Neuron (in vitro differentiated cells): Measurements from ENCODE around the gene PKP4.
"Not testable (repeated sequence)": the region's sequence is repeated elsewhere in the genome, so short reads cannot be mapped to it uniquely, and the experiment has no call there.

ENCODE experiments used
- H2AFZ ChIP-seq: one replicate; pipeline ENCODE4 v1.6.1; 2013; ENCODE audit warnings: low read depth, mild to moderate bottlenecking, inconsistent platforms, low read length, moderate library complexity
- H3K27me3 ChIP-seq: one replicate; pipeline ENCODE4 v1.6.1; 2013; ENCODE audit warnings: low read length; ENCODE audit not compliant: insufficient read depth
- H3K36me3 ChIP-seq: one replicate; pipeline ENCODE4 v1.6.1; 2013; ENCODE audit warnings: low read length; ENCODE audit not compliant: insufficient read depth
- H3K4me1 ChIP-seq: one replicate; pipeline ENCODE4 v1.6.1; 2013; ENCODE audit warnings: low read length; ENCODE audit not compliant: insufficient read depth
- H3K4me3 ChIP-seq: 2 replicates; pipeline ENCODE4 v1.5.1; 2013; ENCODE audit warnings: mild to moderate bottlenecking, low read length, moderate library complexity
- H3K9me3 ChIP-seq: one replicate; pipeline ENCODE4 v1.6.1; 2013; ENCODE audit warnings: low read length

Gene PKP4

GRCh38 chr2:158456309-158457066 lies at the start of gene PKP4, which contains the start of gene CCDC148:
Gene PKP4, plus strand, starts transcription at chr2:158456952. Its CDS starts 76,233 bp downstream, at chr2:158533185.
Gene CCDC148, minus strand, starts transcription at chr2:158456753. Its CDS starts 314 bp downstream, at chr2:158456439.
- Histone ChIP-seq H3K4me3 (peak within 1 kb of the TSS; percentile 71), H3K36me3 (no peaks in the 10 kb centered on the region), H2AFZ (peak within 1 kb of the TSS; percentile 97), H3K4me1 (peaks cover 25% of the 10 kb centered on the region), H3K9me3 (no peaks in the 10 kb centered on the region), H3K27me3 (peaks cover 5% of the 10 kb centered on the region)

- H3K27me3 ChIP-seq: no peaks in the 10 kb centered on the region
- peaks cover 3% of the 10 kb centered on the region for H3K9me3 ChIP-seq
- H3K4me3 ChIP-seq: no peak overlapping the region
- H3K4me1 ChIP-seq: no peaks in the 10 kb centered on the region
- H2AFZ ChIP-seq: no peak overlapping the region
- no peaks in the 10 kb centered on the region for H3K36me3 ChIP-seq
Measured at GRCh38 chr2:158407031-158407430, 49.7 kb upstream of the PKP4 start.

GRCh38 chr2:158410132-158410531 lies 46.6 kb upstream of the PKP4 start:
- H3K4me1 ChIP-seq: no peaks in the 10 kb centered on the region
- H3K9me3 ChIP-seq: peaks cover 3% of the 10 kb centered on the region
- no peak overlapping the region for H3K4me3 ChIP-seq
- no peaks in the 10 kb centered on the region for H3K36me3 ChIP-seq
- no peaks in the 10 kb centered on the region for H3K27me3 ChIP-seq
- no peak overlapping the region for H2AFZ ChIP-seq

- Histone ChIP-seq H3K9me3 (peaks cover 3% of the 10 kb centered on the region), H3K36me3 (no peaks in the 10 kb centered on the region), H3K4me1 (no peaks in the 10 kb centered on the region), H3K4me3 (no peak overlapping the region), H2AFZ (no peak overlapping the region), H3K27me3 (no peaks in the 10 kb centered on the region)
Measured at GRCh38 chr2:158411748-158412147, 45.0 kb upstream of the PKP4 start.

GRCh38 chr2:158412206-158412605 lies 44.5 kb upstream of the PKP4 start:
- Histone ChIP-seq H3K4me1 (no peaks in the 10 kb centered on the region), H3K36me3 (no peaks in the 10 kb centered on the region), H3K27me3 (no peaks in the 10 kb centered on the region), H2AFZ (no peak overlapping the region), H3K4me3 (no peak overlapping the region), H3K9me3 (peaks cover 3% of the 10 kb centered on the region)

GRCh38 chr2:158413581-158413980 lies 43.2 kb upstream of the PKP4 start:
- H2AFZ ChIP-seq: no peak overlapping the region
- peaks cover 3% of the 10 kb centered on the region for H3K9me3 ChIP-seq
- H3K4me1 ChIP-seq: no peaks in the 10 kb centered on the region
- no peaks in the 10 kb centered on the region for H3K27me3 ChIP-seq
- H3K36me3 ChIP-seq: no peaks in the 10 kb centered on the region
- H3K4me3 ChIP-seq: no peak overlapping the region

GRCh38 chr2:158414538-158414937 lies 42.2 kb upstream of the PKP4 start:
- Histone ChIP-seq H3K27me3 (no peaks in the 10 kb centered on the region), H3K9me3 (peaks cover 3% of the 10 kb centered on the region), H3K36me3 (no peaks in the 10 kb centered on the region), H3K4me3 (no peak overlapping the region), H3K4me1 (no peaks in the 10 kb centered on the region), H2AFZ (no peak overlapping the region)

GRCh38 chr2:158432117-158432516 lies 24.6 kb upstream of the PKP4 start:
- Histone ChIP-seq H3K4me1 (no peaks in the 10 kb centered on the region), H3K4me3 (no peak overlapping the region), H3K36me3 (no peaks in the 10 kb centered on the region), H3K27me3 (no peaks in the 10 kb centered on the region), H2AFZ (no peak overlapping the region), H3K9me3 (peaks cover 5% of the 10 kb centered on the region)

GRCh38 chr2:158433716-158434115 lies 23.0 kb upstream of the PKP4 start:
- not testable (repeated sequence) for H3K4me3 ChIP-seq, H3K27me3 ChIP-seq, H3K9me3 ChIP-seq, H3K36me3 ChIP-seq, H2AFZ ChIP-seq, H3K4me1 ChIP-seq

- H3K36me3 ChIP-seq, H2AFZ ChIP-seq, H3K4me3 ChIP-seq, H3K9me3 ChIP-seq, H3K27me3 ChIP-seq, H3K4me1 ChIP-seq: not testable (repeated sequence)
Measured at GRCh38 chr2:158439062-158439461, 17.7 kb upstream of the PKP4 start.

GRCh38 chr2:158443606-158444005 lies 13.1 kb upstream of the PKP4 start:
- no peak overlapping the region for H3K4me3 ChIP-seq
- no peaks in the 10 kb centered on the region for H3K4me1 ChIP-seq
- no peaks in the 10 kb centered on the region for H3K36me3 ChIP-seq
- no peaks in the 10 kb centered on the region for H3K27me3 ChIP-seq
- no peak overlapping the region for H2AFZ ChIP-seq
- H3K9me3 ChIP-seq: no peaks in the 10 kb centered on the region

- Histone ChIP-seq H3K9me3 (no peaks in the 10 kb centered on the region), H3K36me3 (no peaks in the 10 kb centered on the region), H3K27me3 (peaks cover 5% of the 10 kb centered on the region), H3K4me3 (peak overlapping the region; percentile 71), H3K4me1 (peaks cover 25% of the 10 kb centered on the region), H2AFZ (peak overlapping the region; percentile 97)
Measured at GRCh38 chr2:158457092-158457825, 507 bp downstream of the PKP4 start.

GRCh38 chr2:158457826-158458616 lies 1.3 kb downstream of the PKP4 start:
- Histone ChIP-seq H3K9me3 (no peaks in the 10 kb centered on the region), H3K4me1 (peaks cover 25% of the 10 kb centered on the region), H2AFZ (peak overlapping the region; percentile 97), H3K4me3 (peak overlapping the region; percentile 71), H3K36me3 (no peaks in the 10 kb centered on the region), H3K27me3 (peaks cover 4% of the 10 kb centered on the region)
